ENCODE data around the gene ABTB2. TPM values are rescaled to one million over a fixed set of nuclear protein-coding genes. Genes with fewer than 3 reads are reported as not detected.
A peak's percentile ranks its signal among the peaks of the same experiment; 100 is the strongest.

The ABTB2 gene
- total RNA-seq, 1 donor from 2014 or later = 72.8 TPM

DNA sequence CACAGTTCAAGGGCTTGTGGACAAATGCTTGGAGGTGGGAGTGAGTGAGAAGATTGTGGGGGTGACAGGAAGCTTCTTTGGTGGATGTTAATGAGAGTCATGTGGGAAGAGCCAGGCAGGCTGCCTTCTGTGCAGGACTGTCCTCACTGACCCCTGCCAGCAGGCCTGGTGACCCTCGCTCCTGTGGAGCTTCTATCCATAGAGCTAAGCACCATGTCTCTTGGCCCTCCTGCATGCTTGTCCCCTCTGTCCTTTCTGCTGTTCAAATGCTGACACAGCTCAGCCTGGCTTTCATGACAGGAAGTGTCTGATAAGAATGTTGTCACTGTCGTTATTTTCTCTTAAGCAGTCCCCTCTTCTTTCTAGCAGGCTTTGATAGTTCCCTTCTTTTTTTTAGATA lies 214.8 kb downstream of the ABTB2 start:
- Mint-ChIP-seq H3K27me3 (ENCODE audit: unreplicated experiment) (peaks cover 8% of the 10 kb centered on the region), H3K9me3 (ENCODE audit: unreplicated experiment) (no peaks in the 10 kb centered on the region), H3K4me1 (ENCODE audit: unreplicated experiment) (peaks cover 3% of the 10 kb centered on the region), H3K4me3 (ENCODE audit: unreplicated experiment) (no peak overlapping the region), H3K27ac (ENCODE audit: unreplicated experiment) (no peak overlapping the region), H3K36me3 (ENCODE audit: low read depth, unreplicated experiment) (peaks cover 61% of the 10 kb centered on the region)
- no peak for DNase-seq (ENCODE audit: low spot score)
- TF ChIP-seq, protein P1, sequence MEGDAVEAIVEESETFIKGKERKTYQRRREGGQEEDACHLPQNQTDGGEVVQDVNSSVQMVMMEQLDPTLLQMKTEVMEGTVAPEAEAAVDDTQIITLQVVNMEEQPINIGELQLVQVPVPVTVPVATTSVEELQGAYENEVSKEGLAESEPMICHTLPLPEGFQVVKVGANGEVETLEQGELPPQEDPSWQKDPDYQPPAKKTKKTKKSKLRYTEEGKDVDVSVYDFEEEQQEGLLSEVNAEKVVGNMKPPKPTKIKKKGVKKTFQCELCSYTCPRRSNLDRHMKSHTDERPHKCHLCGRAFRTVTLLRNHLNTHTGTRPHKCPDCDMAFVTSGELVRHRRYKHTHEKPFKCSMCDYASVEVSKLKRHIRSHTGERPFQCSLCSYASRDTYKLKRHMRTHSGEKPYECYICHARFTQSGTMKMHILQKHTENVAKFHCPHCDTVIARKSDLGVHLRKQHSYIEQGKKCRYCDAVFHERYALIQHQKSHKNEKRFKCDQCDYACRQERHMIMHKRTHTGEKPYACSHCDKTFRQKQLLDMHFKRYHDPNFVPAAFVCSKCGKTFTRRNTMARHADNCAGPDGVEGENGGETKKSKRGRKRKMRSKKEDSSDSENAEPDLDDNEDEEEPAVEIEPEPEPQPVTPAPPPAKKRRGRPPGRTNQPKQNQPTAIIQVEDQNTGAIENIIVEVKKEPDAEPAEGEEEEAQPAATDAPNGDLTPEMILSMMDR (IDR thresholded peaks at IDR 0.05; ENCODE audit: unreplicated experiment) = no peak

DNA sequence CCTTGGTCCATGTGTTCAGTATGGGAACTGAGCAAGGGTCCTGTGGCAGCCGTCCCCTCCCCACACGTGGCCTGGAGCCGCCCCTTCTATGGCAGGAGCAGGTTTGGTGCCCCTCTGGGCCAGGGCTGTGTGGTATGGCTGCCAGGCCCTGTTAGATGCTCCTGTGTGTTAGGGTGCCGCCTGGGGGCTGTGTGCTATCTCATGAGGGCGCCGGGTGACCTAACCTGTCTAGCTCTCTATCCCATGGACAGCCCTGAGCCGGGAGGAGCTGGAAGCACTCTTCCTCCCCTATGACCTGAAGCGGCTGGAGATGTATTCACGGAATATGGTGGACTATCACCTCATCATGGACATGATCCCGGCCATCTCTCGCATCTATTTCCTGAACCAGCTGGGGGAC lies 217.7 kb downstream of the ABTB2 start:
- peaks cover 3% of the 10 kb centered on the region for H3K4me1 Mint-ChIP-seq (ENCODE audit: unreplicated experiment)
- TF ChIP-seq, protein P1 (IDR thresholded peaks at IDR 0.05; ENCODE audit: unreplicated experiment) = no peak
- no peak overlapping the region for H3K27ac Mint-ChIP-seq (ENCODE audit: unreplicated experiment)
- H3K27me3 Mint-ChIP-seq (ENCODE audit: unreplicated experiment) = peaks cover 7% of the 10 kb centered on the region
- DNase-seq (ENCODE audit: low spot score) = no peak
- peaks cover 63% of the 10 kb centered on the region for H3K36me3 Mint-ChIP-seq (ENCODE audit: low read depth, unreplicated experiment)
- H3K9me3 Mint-ChIP-seq (ENCODE audit: unreplicated experiment) = no peaks in the 10 kb centered on the region
- no peak overlapping the region for H3K4me3 Mint-ChIP-seq (ENCODE audit: unreplicated experiment)

DNA sequence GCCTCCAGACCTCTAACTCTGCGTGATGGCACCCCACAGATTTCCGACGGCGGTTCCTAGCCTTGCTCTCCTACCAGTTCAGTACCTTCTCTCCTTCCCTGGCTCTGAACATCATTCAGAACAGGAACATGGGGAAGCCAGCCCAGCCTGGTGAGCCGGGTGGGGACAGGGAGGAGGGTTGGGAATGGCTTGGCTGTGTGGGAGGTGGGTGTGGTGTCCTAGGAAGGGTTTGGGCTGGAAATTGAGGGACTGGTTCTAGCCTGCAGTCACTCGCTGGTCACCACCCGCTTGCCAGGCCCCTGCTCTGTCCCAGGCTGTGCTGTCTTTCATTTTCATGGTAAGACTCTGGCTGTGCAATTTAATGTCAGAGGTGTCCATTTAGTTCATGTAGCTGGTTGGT lies 218.5 kb downstream of the ABTB2 start:
- peak overlapping the region; percentile 30 for H3K27ac Mint-ChIP-seq (ENCODE audit: unreplicated experiment)
- TF ChIP-seq, protein P1 (IDR thresholded peaks at IDR 0.05; ENCODE audit: unreplicated experiment) = no peak
- peaks cover 63% of the 10 kb centered on the region for H3K36me3 Mint-ChIP-seq (ENCODE audit: low read depth, unreplicated experiment)
- H3K4me3 Mint-ChIP-seq (ENCODE audit: unreplicated experiment) = no peak overlapping the region
- no peaks in the 10 kb centered on the region for H3K9me3 Mint-ChIP-seq (ENCODE audit: unreplicated experiment)
- peaks cover 7% of the 10 kb centered on the region for H3K27me3 Mint-ChIP-seq (ENCODE audit: unreplicated experiment)
- DNase-seq (ENCODE audit: low spot score) = no peak
- peaks cover 5% of the 10 kb centered on the region for H3K4me1 Mint-ChIP-seq (ENCODE audit: unreplicated experiment)

DNA sequence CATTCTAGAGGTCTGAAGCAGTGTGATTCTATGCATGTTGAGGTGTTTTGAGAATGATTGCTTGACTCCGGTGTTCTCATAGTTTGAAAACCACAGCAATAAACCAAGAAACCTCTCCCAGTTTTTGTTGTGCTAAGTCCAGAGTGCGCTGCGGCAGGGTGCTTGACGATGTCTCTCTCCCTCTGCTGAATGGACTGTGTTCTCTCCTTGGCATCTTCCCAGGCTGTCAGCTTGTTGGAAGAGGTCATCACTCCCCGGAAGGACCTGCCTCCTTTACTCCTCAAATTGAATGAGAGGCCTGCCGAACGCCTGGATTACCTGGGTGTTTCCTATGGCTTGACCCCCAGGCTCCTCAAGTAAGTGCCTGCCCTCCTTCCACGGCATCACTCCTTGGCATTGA lies 221.4 kb downstream of the ABTB2 start:
- Mint-ChIP-seq H3K4me3 (ENCODE audit: unreplicated experiment) (no peak overlapping the region), H3K36me3 (ENCODE audit: low read depth, unreplicated experiment) (peaks cover 61% of the 10 kb centered on the region), H3K27me3 (ENCODE audit: unreplicated experiment) (peaks cover 4% of the 10 kb centered on the region), H3K4me1 (ENCODE audit: unreplicated experiment) (peaks cover 3% of the 10 kb centered on the region), H3K9me3 (ENCODE audit: unreplicated experiment) (no peaks in the 10 kb centered on the region), H3K27ac (ENCODE audit: unreplicated experiment) (no peak overlapping the region)
- no peak for DNase-seq (ENCODE audit: low spot score)
- TF ChIP-seq, protein P1 (IDR thresholded peaks at IDR 0.05; ENCODE audit: unreplicated experiment) = no peak

DNA sequence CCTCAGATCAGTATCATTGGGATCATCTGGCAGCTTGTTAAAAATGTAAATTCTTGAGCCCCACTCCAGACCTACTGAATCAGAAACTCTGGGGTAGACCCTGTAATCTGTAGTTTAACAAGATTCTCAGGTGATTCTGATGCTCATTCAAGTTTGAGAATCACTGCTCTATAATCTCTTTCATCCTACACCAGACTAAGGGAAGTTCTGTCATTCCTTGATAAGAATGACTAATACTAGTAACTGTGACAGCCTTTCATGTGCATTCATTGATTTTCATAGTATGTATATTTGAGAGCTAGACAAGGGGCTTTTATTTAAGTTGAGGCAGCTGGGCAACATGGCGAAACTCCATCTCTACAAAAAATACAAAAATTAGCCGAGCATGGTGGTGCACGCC lies 222.4 kb downstream of the ABTB2 start:
- Mint-ChIP-seq H3K27me3 (ENCODE audit: unreplicated experiment) (peaks cover 4% of the 10 kb centered on the region), H3K27ac (ENCODE audit: unreplicated experiment) (no peak overlapping the region), H3K4me3 (ENCODE audit: unreplicated experiment) (no peak overlapping the region), H3K9me3 (ENCODE audit: unreplicated experiment) (no peaks in the 10 kb centered on the region), H3K4me1 (ENCODE audit: unreplicated experiment) (peaks cover 9% of the 10 kb centered on the region), H3K36me3 (ENCODE audit: low read depth, unreplicated experiment) (peaks cover 53% of the 10 kb centered on the region)
- TF ChIP-seq, protein P1 (IDR thresholded peaks at IDR 0.05; ENCODE audit: unreplicated experiment) = no peak
- no peak for DNase-seq (ENCODE audit: low spot score)
